Stimulated activated CD8-positive, alpha-beta memory T cell treated with anti-CD3 and anti-CD28 coated beads, Interleukin-7, amount 100 ng/mL, for 48 hours (primary cell): ENCODE results near the gene ALOXE3.

ENCODE experiments used
- DNase-seq, 2 donors: peaks; one replicate each; pipeline ENCODE4 v3.0.0-alpha.2; 2020; ENCODE audit warnings: low read depth in 1 of 2; ENCODE audit errors: extremely low read depth in 1 of 2

Gene ALOXE3

GRCh38 chr17:8117980-8118768 is at the start of gene ALOXE3:
TSS of gene ALOXE3 (minus strand) at chr17:8118514. CDS start at chr17:8117990, 524 bp downstream.
- DNase-seq, result no peak

DNA sequence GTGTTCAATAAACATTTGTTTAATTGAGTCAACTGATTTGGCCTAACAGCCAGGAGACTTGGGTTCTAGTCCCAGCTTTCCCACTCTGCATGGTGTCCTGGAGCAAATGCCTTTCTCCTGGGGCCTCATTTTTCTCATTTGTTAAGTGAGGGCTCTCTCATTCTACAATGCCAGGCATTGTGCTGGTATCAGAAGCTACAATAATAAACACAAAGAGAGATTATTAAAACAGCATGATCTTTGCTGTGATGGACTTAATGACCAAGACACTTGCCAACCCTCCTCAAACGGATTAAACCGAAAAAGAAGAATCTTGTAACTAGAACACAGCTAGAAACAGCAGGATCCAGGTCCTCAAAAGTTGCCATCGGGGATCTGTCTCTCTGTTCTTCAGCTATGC is 49.2 kb upstream of the ALOXE3 start:
- no peak for DNase-seq

- DNase-seq, result no peak
Observed at GRCh38 chr17:8166731-8167130, 48.4 kb upstream of the ALOXE3 start.

DNA sequence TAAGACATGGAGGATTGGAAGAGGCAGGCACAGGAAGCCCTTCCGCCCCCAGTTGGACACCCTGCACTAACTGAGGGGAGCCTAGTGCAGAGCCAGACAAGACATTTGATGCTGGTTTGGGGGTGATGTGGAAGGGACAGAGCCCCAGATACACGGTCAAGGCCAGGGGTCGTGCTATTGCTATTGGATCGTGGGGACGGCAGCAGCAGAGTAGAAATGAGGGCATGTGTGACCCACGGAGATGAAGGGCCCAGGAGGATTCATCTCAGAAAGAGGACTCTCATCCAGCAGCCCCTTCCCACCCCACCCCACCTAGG is 46.5 kb upstream of the ALOXE3 start:
- no peak for DNase-seq

GRCh38 chr17:8163978-8164814 is 45.9 kb upstream of the ALOXE3 start:
- DNase-seq, result peak; percentile 58 to 82

- no peak for DNase-seq
Observed at GRCh38 chr17:8162997-8163977, 45.0 kb upstream of the ALOXE3 start.

DNA sequence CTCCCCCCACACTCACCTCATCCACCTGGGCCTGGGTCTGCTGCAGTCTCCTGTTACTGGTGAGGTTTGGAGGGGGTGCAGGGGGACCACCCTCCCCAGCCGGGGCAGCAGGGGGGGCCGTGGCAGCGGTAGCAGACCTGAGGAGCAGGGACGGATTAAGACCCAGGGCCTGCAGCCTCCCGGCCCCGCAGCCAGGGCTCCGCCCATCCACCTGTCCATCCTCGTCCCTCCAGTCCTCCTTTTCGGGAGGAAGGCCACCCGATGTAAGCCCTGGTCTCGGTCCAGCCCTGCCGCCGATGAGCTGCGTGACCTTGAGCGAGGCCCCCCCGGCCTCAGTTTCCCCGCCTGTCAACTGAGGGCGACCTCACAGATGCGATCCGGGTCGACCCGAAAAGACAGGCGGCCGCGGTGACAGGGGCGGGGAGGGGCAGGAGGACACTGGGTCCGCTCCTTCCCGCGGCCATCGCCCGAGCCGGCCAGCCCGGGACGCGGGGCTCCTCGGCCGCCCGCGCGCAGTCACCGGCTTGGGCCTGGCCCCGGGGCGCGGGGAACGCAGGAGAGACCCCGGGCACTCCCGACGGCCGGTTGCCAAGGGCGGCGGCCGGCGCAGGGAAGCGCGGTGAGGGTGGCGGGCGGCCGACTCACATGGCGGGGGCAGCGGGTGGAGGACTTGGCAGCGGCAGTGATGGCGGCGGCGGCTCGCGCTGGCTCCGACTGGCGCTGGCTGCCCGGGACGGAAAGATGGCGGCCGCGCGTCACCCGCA is 44.1 kb upstream of the ALOXE3 start, which contains the start of gene VAMP2:
TSS of gene VAMP2 (minus strand) at position 716 of the 764 bp plus-strand sequence. CDS start at position 647, 69 bp downstream.
- peak; percentile 61 to 64 for DNase-seq

- DNase-seq, result no peak
Observed at GRCh38 chr17:8161289-8162232, 43.2 kb upstream of the ALOXE3 start.

GRCh38 chr17:8160741-8161221 is 42.5 kb upstream of the ALOXE3 start:
- DNase-seq, result no peak

DNA sequence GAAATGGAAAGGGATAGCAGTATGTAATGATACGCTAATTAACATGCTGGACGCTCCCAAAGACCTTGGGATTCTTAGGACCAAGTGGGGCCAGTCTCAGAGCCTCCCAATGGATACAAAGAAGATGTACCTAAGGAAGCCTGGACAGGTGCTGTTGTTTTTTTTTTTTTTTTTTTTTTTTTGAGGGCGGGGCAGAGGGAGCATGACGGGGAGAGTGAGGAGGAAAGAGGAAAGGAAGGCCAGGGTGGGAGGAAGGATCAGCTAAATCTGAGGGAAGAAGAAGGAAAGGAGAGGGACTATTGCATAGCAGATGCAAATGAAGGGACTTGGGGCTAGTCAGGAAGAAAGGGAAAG is 41.9 kb upstream of the ALOXE3 start:
- no peak for DNase-seq

DNA sequence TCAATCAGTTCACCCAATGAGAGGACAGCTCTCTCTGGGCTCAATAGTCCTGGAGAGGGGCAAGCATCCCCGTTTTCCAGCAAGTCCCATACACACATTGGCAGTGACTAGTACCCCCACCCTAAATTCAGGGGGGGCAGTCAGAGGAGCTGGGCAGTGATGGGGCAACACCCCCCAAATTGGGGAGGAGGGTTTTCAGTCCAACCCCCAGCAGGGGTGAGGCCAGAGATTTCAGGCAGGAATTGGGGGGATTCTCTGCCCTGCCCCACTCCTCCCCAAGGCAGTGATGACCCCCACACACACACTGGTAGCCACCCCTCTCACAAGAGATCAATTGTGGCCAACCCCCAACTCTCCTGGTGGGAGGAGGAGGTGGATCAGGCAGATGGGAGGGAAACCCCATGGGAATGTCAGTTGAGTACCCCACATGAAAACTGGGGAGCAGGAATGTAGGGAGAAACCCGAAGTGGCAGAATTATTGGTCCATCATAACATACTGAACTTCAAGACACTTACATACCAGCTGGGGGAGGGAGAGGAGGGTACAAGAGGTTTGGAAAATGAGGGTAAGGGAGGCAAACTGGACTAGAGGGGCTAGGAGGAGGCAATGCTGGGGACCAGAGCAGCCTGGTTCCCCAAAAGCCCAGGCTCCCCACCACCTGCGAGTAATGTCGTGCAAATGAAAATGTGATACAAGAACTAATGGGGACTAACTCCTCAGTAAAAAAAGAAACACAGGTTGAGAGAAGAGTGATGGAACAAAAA is 41.3 kb upstream of the ALOXE3 start:
- no peak for DNase-seq

GRCh38 chr17:8159032-8159400 is 40.7 kb upstream of the ALOXE3 start:
- no peak for DNase-seq

DNA sequence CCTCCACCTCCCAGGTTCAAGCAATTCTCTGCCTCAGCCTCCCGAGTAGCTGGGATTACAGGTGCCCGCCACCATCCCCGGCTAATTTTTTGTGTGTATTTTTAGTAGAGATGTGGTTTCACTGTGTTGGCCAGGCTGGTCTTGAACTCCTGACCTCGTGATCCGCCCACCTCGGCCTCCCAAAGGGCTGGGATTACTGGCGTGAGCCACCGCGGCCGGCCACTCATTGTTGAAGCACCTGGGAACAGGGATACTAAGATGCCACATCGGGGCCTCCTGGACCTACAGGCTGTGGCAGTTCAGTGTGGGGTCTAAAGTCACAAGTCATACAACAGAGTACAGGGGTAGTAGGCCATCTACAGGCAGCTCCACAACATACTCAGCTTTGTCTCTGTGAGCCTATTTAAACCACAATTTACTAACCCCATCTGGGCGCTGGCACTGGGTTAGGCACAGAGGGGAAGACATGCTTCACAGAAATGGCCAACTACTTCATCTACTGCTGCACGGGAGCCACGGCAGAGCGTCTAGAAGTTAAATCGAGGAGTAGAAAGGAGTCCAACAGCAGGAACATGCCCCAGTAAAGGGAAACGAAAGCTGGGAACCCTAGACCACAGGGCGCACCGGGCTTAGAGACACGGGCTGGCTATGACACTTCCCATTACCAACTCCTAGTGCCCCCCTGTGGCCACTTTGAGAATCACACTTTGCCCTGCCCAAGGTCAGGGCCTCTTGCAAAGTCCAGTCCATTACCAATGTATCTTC is 40.1 kb upstream of the ALOXE3 start:
- peak; percentile 67 to 82 for DNase-seq

DNA sequence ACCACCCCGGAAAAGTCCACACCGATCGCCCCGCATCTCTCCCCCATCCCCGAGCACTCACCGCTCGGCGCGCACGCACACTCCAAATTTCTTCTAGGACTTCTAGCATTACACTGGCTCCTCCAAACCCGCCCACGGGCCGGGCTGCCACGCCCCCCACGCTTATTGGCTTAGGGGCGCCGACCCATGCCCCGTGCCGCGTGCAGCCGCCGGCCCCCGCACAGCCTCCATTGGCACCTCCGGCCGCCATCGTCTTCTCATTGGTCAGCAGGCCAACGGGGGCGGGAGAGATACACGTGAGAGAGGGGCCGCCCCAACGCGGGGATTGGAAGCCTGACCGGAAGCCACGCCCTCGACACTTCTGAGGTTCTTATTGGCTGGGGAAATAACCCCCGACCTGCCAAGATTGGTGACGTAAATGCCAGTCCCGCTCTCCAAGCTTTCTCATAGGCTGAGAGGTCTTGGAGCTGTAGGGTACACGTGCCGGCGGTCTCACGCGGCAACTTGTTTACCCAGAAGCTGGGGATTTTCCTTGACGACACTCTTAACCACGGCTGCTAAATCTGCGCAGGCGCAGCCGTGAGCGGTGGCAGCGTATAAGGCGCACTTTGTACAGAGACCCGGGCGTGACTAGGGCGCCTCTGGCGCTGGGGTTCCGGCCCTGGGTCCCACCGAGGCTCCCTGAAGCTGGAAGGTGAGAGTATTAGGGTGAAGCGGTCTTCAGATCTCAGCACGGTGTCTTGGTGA is 38.1 kb upstream of the ALOXE3 start:
- peak; percentile 100 for DNase-seq

DNA sequence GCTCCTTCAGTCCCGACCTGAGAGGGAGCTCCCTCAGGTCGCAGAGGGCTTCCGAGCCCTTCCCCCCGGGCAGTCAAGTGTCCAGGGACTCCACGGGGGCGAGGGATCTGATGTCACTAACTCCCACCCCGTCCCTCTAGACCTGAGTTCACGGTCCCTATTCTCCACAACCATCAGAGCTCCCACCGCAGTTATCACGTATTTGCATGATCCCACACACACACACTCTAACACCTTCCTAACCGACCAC is 37.6 kb upstream of the ALOXE3 start:
- no peak for DNase-seq

- DNase-seq, result no peak
Observed at GRCh38 chr17:8155231-8155995, 37.1 kb upstream of the ALOXE3 start.
